ENCODE measurements around the gene FCER2.
A peak's percentile ranks its signal among the peaks of the same experiment; 100 is the strongest.

Gene FCER2

DNA sequence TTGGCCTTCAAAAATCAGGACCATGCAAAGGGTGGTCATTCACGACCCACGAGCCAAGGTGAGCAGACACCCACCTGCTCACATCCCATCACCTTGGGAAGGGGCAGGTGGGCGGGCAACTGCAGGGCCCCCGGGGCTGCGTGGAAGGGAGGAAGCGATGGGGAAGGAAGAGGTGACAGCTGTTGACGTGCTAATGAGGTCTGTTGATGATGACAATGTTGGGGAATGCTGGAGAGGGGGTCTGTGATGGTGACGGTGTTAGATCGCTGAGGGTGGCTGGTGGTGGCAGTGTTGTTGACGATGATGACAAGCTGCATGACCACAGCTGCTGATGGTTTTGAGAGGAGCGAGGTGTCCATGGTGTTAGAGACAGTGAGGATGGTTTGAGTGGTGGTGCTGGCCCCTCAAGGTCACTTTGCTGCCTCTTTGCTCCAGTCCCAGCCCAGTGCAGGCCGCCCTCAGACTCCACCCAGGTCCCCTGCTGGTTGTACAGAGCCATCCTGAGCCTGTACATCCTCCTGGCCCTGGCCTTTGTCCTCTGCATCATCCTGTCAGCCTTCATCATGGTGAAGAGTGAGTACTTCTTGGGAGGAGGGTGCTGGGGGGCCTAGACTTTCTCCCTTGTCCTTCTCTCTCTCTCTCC is 24.1 kb downstream of the FCER2 start:
- DNase-seq (ENCODE audit: low spot score) = no peak
- no peak for FAIRE-seq

DNA sequence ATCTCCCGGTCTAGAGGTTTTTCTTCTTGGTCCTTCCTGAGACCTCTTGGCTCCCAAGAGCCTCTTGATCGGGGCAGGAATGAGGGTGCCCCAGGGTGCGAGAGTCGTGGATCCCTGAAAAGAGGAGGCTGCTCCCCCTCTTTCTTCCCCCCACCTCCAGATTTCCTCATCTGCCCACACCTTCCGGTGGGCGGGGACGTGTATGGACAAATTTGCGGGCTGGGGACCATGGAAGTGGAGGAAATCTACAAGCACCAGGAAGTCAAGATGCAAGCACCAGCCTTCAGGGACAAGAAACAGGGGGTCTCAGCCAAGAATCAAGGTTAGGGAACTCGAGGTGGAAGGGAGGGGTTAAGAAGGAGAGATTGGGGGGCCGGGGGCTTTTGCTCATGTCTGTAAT is 25.1 kb downstream of the FCER2 start, which contains the start of gene MCEMP1:
Gene MCEMP1, plus strand, starts transcription at position 237 of the 400 bp plus-strand sequence. Its CDS starts 31 bp downstream, at position 268.
- FAIRE-seq (no peak), DNase-seq (ENCODE audit: low spot score) (no peak)

DNA sequence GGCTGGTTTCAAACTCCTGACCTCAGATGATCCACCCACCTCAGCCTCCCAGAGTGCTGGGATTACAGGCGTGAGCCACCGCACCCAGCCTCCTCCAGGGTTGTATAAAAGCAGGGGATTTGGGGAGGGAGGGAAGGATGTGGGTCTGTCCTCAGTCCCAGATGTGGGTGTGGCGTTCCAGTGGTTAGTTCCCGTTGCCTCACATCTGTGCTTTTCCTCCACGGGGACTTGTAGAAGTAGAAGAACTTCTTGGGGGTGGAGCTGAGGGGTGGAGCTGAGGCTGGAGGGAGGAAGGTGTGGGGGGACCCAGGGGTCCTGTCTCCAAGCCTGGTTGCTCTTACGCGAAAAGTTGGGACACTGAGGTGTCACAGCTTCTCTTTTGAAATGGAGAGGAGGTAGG is 25.6 kb downstream of the FCER2 start:
- no peak for FAIRE-seq

DNA sequence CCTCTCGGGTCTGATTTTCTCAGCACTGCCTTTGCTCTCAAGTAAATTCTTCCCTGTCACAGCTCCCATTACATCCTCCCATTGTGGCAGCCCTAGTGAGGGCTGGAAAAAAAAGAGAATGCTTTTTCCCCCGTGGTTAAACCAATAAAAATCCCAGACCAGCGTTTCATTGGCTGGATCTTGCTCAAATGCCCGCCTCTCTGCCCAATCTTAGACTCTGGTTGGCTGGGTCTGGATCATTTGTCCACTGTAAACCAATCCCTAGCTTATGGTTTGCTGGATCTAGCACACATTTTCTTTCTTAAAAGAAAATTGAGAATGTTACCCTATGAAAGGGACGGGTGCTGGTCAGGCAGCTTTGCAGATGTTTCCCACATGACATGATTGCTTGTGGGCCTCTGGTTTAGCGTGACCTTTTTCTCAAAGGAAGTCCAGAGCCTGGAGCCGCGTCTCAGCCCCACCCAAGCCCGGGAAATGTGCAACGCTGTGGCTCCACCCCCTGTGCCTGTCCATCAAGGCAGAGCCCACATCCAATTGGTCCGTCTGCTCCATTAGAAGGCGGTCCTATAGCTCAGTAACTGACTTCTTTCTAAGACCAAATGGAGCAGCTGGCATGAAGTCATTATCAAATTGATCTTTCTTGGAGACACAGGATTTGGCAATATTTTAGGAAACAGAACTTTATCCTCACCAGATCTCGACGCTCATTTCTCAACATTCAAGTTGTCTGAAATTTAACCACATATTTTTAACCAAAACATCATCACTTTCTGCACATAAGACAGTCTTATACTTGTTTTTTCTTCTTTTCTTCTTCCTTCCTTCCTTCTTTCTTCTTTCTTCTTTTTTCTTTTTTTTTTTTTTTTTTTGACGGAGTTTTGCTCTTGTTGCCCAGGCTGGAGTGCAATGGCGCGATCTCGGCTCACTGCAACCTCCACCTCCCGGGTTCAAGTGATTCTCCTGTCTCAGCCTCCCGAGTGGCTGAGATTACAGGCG is 27.6 kb downstream of the FCER2 start:
- DNase-seq (ENCODE audit: low spot score) (peak; percentile 5), FAIRE-seq (no peak)

More for the DNA sequence above, 25.6 kb downstream of the FCER2 start:
- no peak for DNase-seq (ENCODE audit: low spot score)

DNA sequence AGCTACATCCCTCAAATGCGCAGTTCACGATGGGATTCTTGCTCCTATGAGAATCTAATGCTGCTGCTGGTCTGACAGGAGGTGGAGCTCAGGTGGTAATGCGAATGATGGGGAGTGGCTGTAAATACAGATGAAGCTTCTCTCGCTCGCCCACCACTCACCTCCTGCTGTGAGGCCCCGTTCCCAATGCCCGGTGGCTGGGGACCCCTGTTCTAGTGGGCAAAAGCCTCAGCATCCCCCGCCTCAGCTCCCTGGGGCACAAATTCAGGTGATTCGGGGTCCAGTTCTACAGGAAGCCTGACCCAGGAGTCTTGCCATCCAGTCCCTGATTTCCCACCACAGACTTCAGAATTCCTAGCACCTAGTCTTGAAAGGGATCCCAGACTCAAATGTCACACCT is 29.4 kb downstream of the FCER2 start:
- FAIRE-seq (no peak), DNase-seq (ENCODE audit: low spot score) (no peak)

DNA sequence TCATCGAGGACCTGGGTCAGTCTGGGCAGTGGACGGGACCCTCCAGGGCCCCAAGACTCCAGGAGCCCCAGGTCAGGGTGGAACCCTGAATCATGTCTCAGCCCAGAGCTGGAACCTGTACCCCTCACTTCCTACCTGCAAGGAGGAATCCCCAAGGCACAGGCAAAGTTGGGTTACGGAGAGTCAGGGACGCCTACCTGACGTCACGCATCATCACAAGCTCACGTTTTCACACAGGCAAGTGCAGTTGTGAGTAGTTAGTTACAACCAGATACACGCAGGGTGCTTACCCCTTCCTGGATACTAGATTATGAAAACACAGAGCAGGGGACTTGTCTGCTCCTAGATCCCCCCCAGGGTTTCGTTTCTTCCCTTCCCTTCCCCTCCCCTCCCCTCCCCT is 31.1 kb downstream of the FCER2 start:
- DNase-seq (ENCODE audit: low spot score) (no peak), FAIRE-seq (no peak)

DNA sequence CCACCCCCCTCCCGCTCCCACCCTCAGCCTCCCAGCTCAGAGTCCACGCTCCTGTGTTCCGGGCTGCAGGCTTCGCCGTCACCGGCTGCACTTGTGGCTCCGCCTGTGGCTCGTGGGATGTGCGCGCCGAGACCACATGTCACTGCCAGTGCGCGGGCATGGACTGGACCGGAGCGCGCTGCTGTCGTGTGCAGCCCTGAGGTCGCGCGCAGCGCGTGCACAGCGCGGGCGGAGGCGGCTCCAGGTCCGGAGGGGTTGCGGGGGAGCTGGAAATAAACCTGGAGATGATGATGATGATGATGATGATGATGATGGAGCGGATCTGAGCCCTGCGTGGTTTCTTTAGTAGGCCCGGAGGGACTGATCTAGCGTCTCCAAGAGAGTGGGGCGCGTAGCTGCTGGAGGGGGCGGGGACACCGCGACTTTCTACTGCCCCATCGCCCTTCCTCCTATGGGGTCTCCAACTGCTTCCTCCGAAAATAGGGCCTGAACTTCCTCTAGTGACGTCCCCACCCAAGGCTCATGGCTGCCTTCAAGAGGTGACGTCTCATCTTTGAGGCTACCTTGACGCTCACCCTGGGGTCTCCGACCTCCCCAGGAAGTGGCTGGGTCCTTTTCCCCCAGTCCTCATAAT is 31.7 kb downstream of the FCER2 start:
- FAIRE-seq (no peak), DNase-seq (ENCODE audit: low spot score) (no peak)

DNA sequence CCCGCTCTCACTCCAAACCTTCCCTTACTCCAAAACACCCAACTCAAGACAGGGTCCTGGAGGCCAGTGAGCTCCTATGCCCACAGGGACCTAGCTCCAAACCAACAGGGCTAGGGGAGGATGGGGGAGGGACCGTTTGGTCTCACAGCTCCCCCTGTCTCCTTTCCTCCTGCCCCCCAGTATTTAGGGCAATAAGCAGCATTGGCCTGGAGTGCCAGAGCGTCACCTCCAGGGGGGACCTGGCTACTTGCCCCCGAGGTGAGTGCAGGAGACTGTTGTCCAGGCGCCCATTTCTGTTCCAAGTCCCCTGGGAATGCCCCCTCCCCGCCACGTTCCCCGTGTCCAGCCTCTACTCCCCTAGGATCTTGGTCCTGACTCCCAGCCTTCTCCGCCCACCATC is 32.3 kb downstream of the FCER2 start:
- FAIRE-seq = no peak

DNA sequence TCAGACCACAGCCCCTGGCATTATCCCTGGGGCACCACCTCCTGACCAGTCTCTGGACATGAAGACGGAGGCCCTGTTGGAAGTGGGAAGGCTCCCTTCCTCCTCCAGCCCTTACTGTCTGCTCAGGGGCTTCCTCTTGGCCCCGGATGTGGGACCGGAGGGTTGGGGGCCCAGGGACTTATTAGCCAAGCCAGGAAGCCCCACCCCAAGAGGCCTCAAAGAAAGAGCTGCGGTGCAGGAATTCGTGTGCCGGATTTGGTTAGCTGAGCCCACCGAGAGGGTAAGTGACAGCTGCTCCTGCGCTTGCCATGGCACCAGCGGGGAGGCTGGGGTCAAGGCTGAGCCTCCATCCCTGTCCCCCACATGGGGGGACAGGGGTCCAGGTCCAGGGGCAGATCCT is 33.1 kb downstream of the FCER2 start, which contains the start of gene RETN:
Gene RETN, plus strand, starts transcription at position 208 of the 400 bp plus-strand sequence. CDS start 278 bp downstream, outside the sequence.
- FAIRE-seq (no peak), DNase-seq (ENCODE audit: low spot score) (no peak)

More for the DNA sequence above, 32.3 kb downstream of the FCER2 start:
- no peak for DNase-seq (ENCODE audit: low spot score)

DNA sequence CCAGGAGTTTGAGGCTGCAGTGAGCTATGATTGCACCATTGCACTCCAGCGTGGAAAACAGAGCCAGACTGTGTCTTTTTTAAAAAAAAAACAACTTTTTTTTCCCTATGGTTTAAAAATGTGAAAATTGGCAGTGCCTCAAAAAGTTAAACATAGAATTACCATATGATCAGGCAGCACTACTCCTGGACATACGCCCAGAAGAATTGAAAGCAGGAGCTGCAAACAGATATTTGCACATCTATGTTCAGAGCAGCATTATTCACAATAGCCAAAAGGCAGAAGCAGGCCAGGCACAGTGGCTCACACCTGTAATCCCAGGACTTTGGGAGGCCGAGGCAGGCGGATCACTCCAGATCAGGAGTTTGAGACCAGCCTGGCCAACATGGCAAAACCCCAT is 36.9 kb downstream of the FCER2 start:
- FAIRE-seq (no peak), DNase-seq (ENCODE audit: low spot score) (no peak)

DNA sequence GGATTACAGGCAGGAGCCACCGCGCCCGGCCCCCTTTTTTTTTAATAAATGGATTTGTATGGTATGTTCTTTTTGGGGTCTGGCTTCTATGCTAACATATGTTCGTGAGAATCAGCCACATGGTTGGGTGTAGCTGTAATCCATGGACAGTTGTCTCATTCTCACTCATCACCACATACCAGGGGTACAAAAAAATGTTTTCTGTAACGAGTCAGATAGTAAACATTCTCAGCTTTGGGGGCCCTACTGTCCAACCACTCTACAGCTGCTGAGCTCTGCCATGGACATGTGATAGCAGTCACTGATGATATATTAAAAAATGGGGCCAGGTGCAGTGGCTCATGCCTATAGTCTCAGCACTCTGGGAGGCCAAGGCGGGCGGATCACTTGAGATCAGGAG is 38.2 kb downstream of the FCER2 start:
- FAIRE-seq = no peak

DNA sequence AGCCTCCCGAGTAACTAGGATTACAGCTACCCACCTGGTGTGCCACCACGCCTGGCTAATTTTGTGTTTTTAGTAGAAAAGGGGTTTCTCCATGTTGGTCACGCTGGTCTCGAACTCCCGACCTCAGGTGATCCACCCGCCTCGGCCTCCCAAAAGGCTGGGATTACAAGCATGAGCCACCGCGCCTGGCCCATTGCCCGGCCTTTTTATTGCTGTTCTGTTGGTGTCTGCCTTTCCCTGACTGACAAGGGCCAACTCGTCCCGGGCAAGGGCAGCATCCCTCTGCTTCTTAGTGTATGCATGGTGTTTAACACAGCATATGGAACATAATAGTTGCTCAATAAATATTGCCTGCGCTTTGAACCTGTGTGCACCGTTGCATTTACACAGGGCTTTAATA is 39.3 kb downstream of the FCER2 start:
- no peak for DNase-seq (ENCODE audit: low spot score)
- no peak for FAIRE-seq

More for the DNA sequence above, 38.2 kb downstream of the FCER2 start:
- no peak for DNase-seq (ENCODE audit: low spot score)

DNA sequence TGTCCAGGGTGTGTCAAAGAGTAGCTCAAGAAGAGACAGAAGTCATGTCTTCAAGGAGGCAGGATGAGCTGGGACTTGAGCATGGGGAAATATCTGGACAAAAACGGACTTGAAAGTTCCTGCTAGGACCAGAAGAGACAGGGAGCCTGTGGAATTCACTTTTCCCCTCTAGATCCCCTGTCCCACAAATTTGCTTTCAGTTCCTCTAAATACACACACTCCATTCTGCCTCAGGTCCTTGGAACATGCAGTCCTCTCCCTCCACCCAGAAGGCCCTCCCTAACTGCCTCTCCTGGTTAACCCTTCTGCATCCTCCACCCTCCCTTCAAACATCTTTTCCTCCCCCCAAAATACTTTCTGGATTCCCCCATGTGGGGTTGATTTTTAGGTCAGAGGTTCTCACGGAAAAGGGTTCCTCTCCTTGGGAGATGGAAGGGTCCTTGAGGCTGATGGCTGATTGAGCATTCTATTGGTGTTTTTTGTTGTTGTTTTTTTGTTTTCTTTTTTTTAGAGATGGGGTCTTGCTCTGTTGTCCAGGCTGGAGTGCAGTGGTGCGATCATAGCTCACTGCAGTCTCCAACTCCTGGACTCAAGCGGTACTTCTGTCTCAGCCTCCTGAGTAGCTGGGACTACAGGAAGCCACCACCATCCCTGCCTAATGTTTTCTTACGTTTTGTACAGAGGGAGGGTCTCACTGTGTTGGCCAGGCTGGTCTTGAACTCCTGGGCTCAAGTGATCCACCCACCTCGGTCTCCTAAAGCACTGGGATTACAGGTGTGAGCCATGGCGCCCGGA is 40.0 kb downstream of the FCER2 start:
- FAIRE-seq = no peak
- DNase-seq (ENCODE audit: low spot score) = no peak

DNA sequence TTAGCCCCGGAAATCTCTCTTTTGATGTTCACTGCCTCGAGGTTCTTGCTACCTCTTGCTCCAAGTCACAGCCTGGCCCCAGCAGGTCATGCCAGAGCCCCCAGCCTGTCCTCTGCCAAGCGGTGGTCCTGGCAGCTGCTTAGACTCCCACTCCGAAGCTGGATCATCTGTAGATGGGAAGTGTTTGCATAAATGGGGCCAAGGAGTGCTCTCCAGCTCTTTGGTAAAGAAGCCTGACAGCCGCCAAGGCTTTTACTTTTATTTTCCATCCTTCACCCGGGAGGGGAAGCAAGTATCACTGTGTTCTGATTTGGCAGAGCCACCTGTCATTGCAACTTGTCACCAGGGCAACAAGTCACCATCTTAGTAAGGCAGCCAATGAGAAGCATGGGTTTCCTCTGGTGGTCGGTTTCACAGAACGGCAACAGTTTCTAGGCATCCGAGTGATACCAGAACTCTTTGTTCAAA is 43.7 kb downstream of the FCER2 start:
- DNase-seq (ENCODE audit: low spot score) = no peak
- no peak for FAIRE-seq

DNA sequence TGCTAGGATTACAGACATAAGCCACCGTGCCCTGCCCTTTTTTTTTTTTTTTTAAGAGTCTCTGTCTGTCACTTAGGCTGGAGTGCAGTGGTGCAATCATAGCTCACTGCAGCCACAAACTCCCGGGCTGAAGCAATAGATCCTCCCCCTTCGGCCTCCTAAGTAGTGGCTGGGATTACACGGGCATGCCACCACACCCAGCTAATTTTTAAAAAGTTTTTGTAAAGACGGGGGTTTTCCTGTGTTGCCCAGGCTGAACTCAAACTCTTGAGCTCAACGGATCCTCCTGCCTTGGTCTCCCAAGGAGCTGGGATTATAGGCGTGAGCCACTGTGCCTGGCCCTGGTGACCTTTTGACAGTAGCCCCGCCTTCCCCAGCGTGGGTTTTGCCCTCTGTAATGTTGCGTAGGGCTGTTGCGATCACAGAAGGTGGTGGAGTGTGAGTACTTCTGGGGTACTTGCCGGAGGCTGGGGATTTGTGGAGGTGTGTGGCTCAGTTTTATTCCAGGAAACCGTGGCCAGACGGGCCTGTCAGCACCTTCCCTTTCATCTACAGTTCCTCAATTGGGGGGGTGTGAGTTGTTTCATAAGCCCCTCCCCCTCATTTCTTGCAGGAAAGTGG is 44.7 kb downstream of the FCER2 start:
- no peak for DNase-seq (ENCODE audit: low spot score)
- no peak for FAIRE-seq

DNA sequence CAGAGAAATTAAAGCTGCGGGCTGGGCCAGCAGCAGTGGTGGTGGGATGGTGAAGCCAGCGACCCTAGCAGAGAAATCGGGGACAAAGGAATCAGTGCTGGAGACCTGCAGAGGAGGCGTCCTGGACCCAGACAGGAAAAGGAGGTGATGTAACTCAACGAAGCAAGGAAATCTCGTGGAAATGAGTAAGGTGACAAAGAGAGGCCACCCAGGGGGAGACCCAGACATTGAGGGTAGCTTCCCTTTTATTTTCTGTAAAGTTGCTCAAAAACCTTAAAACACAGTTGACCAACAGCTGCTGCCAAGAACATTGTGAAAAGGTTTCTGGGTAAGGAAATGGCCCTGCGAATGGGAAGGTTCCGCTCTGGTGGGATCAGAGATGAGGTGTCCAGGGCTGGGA is 46.4 kb downstream of the FCER2 start:
- DNase-seq (ENCODE audit: low spot score) (no peak), FAIRE-seq (no peak)

DNA sequence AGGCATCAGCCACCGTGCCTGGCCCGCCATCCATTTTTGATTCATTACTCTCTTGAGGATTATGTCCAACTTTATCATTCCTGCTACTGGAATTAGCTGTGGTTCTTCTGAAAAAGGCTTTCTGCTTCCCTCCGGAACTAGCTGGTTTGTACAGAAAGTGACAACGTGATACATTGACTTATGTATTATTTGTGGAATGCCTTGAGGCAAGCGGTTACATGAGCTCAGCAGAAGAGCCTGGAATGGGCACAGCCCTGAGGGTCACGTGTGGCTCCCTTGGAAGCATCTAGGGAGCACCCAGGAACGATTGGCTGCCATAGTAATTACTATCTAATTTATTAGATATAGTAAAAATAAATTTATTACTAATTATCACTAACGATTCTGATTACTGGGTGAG is 47.5 kb downstream of the FCER2 start:
- no peak for FAIRE-seq
- DNase-seq (ENCODE audit: low spot score) = no peak

DNA sequence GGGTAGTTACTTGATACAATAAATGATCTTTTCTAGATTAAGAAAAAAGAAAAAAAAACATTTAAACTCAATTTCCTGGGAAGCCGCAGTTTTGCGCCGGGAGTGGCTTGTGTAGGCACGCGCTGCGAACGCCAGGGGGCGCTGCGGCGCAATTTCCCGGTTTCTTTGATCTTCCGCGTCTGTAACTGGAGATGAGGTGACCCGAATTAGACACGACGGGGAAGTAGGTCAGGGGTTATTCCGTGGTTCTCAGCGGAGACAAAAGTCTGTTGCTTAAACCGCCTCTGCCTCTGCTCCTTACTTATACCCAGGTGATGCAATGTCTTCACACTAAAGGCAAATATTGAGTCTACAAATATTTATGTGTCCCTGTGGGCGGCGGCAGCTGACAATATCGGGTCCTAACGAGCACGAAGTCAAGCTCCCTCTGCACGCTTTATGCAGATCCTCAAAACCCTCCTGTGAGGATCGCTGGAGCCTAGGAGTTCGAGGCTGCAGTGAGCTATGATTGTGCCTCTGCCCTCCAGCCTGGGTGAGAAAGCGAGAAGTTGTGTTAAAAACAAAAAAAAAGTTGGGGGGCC is 49.8 kb downstream of the FCER2 start:
- DNase-seq (ENCODE audit: low spot score) (peak; percentile 53), FAIRE-seq (peak; percentile 58)

DNA sequence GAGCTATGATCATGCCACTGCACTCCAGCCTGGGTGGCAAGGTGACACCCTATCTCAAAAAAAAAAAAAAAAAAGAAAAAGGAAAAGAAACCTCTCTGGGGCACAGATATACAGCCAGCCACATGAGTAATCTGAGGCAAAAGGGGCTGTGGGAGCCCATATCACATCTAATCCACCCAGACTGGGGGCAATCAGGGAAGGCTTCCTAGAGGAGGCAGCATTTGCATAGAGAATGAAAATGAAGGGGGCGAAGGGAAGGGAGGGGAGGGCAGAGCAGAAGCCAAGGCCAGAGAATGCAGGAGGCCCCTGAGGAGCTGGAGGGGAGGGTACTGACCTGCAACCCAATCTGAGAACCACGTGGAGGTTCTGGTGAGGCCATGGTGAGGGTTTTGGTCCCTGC is 51.8 kb downstream of the FCER2 start:
- DNase-seq (ENCODE audit: low spot score) (no peak), FAIRE-seq (no peak)

Measured in RCC 7860 (cell line).